DOHH2 (cell line): ENCODE measurements around the gene PI16.

Experiments used
- H3F3A ChIP-seq: fragments of 200-600 bp; sonication (generic), shearing (Covaris generic); 2 replicates; pipeline ENCODE4 v1.6.0; 2016; ENCODE audit warnings: antibody characterized with exemption, mild to moderate bottlenecking; ENCODE audit not compliant: control insufficient read depth, insufficient read depth
- H3K27ac ChIP-seq: fragments of 200-600 bp; sonication (generic); 2 replicates; pipeline ENCODE4 v1.5.1; 2014; ENCODE audit warnings: low read depth, mild to moderate bottlenecking, low read length, moderate library complexity
- H3K27me3 ChIP-seq: fragments of 200-600 bp; sonication (generic); 2 replicates; pipeline ENCODE4 v1.6.1; 2014; ENCODE audit warnings: mild to moderate bottlenecking, low read length, mixed read lengths; ENCODE audit not compliant: control insufficient read depth
- H3K36me3 ChIP-seq: fragments of 200-600 bp; sonication (generic); 2 replicates; pipeline ENCODE4 v1.6.1; 2014; ENCODE audit warnings: mild to moderate bottlenecking, low read length, moderate library complexity, mixed read lengths; ENCODE audit not compliant: control insufficient read depth
- H3K4me1 ChIP-seq: fragments of 200-600 bp; sonication (generic); 2 replicates; pipeline ENCODE4 v1.6.1; 2014; ENCODE audit warnings: mild to moderate bottlenecking, low read length, mixed read lengths; ENCODE audit not compliant: control insufficient read depth
- H3K4me2 ChIP-seq: fragments of 200-600 bp; sonication (generic); 2 replicates; pipeline ENCODE4 v1.6.0; 2014; ENCODE audit warnings: mild to moderate bottlenecking, low read length, moderate library complexity
- H3K4me3 ChIP-seq: fragments of 200-600 bp; sonication (generic); 2 replicates; pipeline ENCODE4 v1.5.1; 2014; ENCODE audit warnings: mild to moderate bottlenecking, low read length, mixed read lengths
- H3K79me2 ChIP-seq: fragments of 200-600 bp; sonication (generic); 2 replicates; pipeline ENCODE4 v1.6.1; 2014; ENCODE audit warnings: mild to moderate bottlenecking, low read length, mixed read lengths; ENCODE audit not compliant: control insufficient read depth
- H3K9me2 ChIP-seq: fragments of 200-600 bp; sonication (generic); replicated peaks from 2 replicates; pipeline ENCODE4 v1.6.1; 2014; ENCODE audit warnings: mild to moderate bottlenecking, low read length, mixed read lengths; ENCODE audit not compliant: control insufficient read depth
- H3K9me3 ChIP-seq: fragments of 200-600 bp; sonication (generic); 2 replicates; pipeline ENCODE4 v1.6.1; 2014; ENCODE audit warnings: antibody characterized with exemption, low read length, mixed read lengths; ENCODE audit not compliant: control insufficient read depth, insufficient read depth
- H4K20me1 ChIP-seq: fragments of 200-600 bp; sonication (generic); 2 replicates; pipeline ENCODE4 v1.6.0; 2014; ENCODE audit warnings: low read depth, mild to moderate bottlenecking, antibody characterized with exemption, low read length, moderate library complexity; ENCODE audit not compliant: control insufficient read depth, insufficient read depth
- CTCF ChIP-seq: fragments of 200-600 bp; sonication (generic); IDR thresholded peaks from one replicate; pipeline ENCODE4 v1.5.1; 2014; ENCODE audit warnings: antibody characterized with exemption, mild to moderate bottlenecking, low read depth, low read length; ENCODE audit not compliant: poor library complexity, severe bottlenecking
- EZH2phosphoT487 ChIP-seq: fragments of 200-600 bp; sonication (generic); IDR thresholded peaks from 2 replicates; pipeline ENCODE4 v1.6.1; 2017; ENCODE audit warnings: borderline replicate concordance, mild to moderate bottlenecking, antibody characterized with exemption, low read length, moderate library complexity, mixed read lengths

The PI16 gene

GRCh38 chr6:36924778-36925374 lies 29.7 kb upstream of the PI16 start:
- no peaks in the 10 kb centered on the region; the same call in 1 of the 2 replicates for H4K20me1 ChIP-seq
- H3K9me3 ChIP-seq = no peaks in the 10 kb centered on the region
- H3K27me3 ChIP-seq = no peaks in the 10 kb centered on the region
- no peaks in the 10 kb centered on the region for H3K9me2 ChIP-seq
- TF ChIP-seq EZH2phosphoT487 = no peak
- no peak for TF ChIP-seq CTCF
- no peak overlapping the region for H3K27ac ChIP-seq
- H3K36me3 ChIP-seq = no peaks in the 10 kb centered on the region; the same call in 1 of the 2 replicates
- H3K4me3 ChIP-seq = no peak overlapping the region
- H3K4me1 ChIP-seq = no peaks in the 10 kb centered on the region
- H3K79me2 ChIP-seq = no peaks in the 10 kb centered on the region
- H3K4me2 ChIP-seq = no peak overlapping the region
- no peaks in the 10 kb centered on the region for H3F3A ChIP-seq

- Histone ChIP-seq H3K4me2 (no peak overlapping the region), H4K20me1 (no peaks in the 10 kb centered on the region; the same call in 1 of the 2 replicates), H3K79me2 (no peaks in the 10 kb centered on the region), H3K27me3 (no peaks in the 10 kb centered on the region), H3K36me3 (no peaks in the 10 kb centered on the region; the same call in 1 of the 2 replicates), H3F3A (no peaks in the 10 kb centered on the region), H3K27ac (no peak overlapping the region), H3K4me1 (no peaks in the 10 kb centered on the region), H3K4me3 (no peak overlapping the region), H3K9me2 (no peaks in the 10 kb centered on the region), H3K9me3 (no peaks in the 10 kb centered on the region)
- TF ChIP-seq EZH2phosphoT487 = no peak
- TF ChIP-seq CTCF = no peak
Measured at GRCh38 chr6:36925809-36926208, 28.7 kb upstream of the PI16 start.

GRCh38 chr6:36926708-36927513 lies 27.6 kb upstream of the PI16 start:
- H4K20me1 ChIP-seq = no peaks in the 10 kb centered on the region; the same call in 1 of the 2 replicates
- no peak overlapping the region for H3K4me3 ChIP-seq
- no peak overlapping the region for H3K27ac ChIP-seq
- no peak for TF ChIP-seq EZH2phosphoT487
- TF ChIP-seq CTCF = no peak
- H3K9me3 ChIP-seq = no peaks in the 10 kb centered on the region
- H3K4me1 ChIP-seq = no peaks in the 10 kb centered on the region
- no peaks in the 10 kb centered on the region for H3K9me2 ChIP-seq
- H3K79me2 ChIP-seq = no peaks in the 10 kb centered on the region
- H3K27me3 ChIP-seq = no peaks in the 10 kb centered on the region
- H3K4me2 ChIP-seq = no peak overlapping the region
- H3F3A ChIP-seq = no peaks in the 10 kb centered on the region
- no peaks in the 10 kb centered on the region; the same call in 1 of the 2 replicates for H3K36me3 ChIP-seq
